Testis (tissue), 3 donors: ENCODE measurements around the gene ADNP. TPM values are rescaled to one million over a fixed set of nuclear protein-coding genes. Genes with fewer than 3 reads are reported as not detected.

Experiments used
- DNase-seq: peaks from one replicate; pipeline ENCODE4 v3.0.0-alpha.2; 2019
- H3K27ac ChIP-seq, 2 donors: fragments of 200-600 bp; sonication (generic); one replicate each; pipeline ENCODE4 v1.5.1; 2019
- H3K27me3 ChIP-seq: fragments of 200-600 bp; sonication (generic); one replicate; pipeline ENCODE4 v1.5.1; 2019
- H3K36me3 ChIP-seq: fragments of 200-600 bp; sonication (generic); one replicate; pipeline ENCODE4 v1.5.1; 2017; ENCODE audit warnings: low read depth; ENCODE audit errors: missing control alignments
- H3K4me1 ChIP-seq: fragments of 200-600 bp; sonication (generic); one replicate; pipeline ENCODE4 v1.5.1; 2019
- H3K4me3 ChIP-seq, 2 donors: fragments of 200-600 bp; sonication (generic); one replicate each; pipeline ENCODE4 v1.5.1; 2017 to 2019
- H3K9me3 ChIP-seq: fragments of 200-600 bp; sonication (generic); one replicate; pipeline ENCODE4 v1.5.1; 2017
- POLR2A ChIP-seq: fragments of 450-650 bp; IDR thresholded peaks from one replicate; pipeline ENCODE4 v1.6.1; 2017; ENCODE audit warnings: antibody characterized with exemption, mild to moderate bottlenecking, moderate library complexity
- WGBS, 2 donors: methylation state at CpG; one replicate each; pipeline ENCODE4 v1.1.5; 2018; 5-methylcytosine and 5-hydroxymethylcytosine counted together
- intact Hi-C: fragments of 100-400 bp; cut with DNase I; formaldehyde crosslinking; loops from one replicate; pipeline ENCODE4 v1.15.1; 2023; ENCODE audit warnings: low total_unique reads
- polyA plus RNA-seq: library from polyadenylated mRNA; stranded (reverse); fragments of 350-450 nt; fragmentation: Illumina TruSeq; extraction: RNeasy Lipid Tissue Mini Kit (QIAGEN cat#74804); gene quantifications from one replicate; pipeline ENCODE4 v1.2.3, GENCODE V29; 2014; ENCODE audit warnings: low read depth, low replicate concordance; ENCODE audit not compliant: insufficient read depth
- total RNA-seq, 2 donors: library from RNA; depleted of rRNA; stranded (reverse); fragments of >200 nt; gene quantifications; one replicate each; pipeline ENCODE4 v1.2.3, GENCODE V29; 2016
- TF ChIP-seq, protein P1 (sequence below), 3 experiments: fragments of 450-650 bp in 2 of 3; fragments of 200-600 bp in 1 of 3; sonication (generic) in 1 of 3; IDR thresholded peaks; one replicate each; pipeline ENCODE4 v1.5.1; 2016 to 2019; ENCODE audit warnings: antibody characterized with exemption in 3 of 3, mild to moderate bottlenecking in 2 of 3, moderate library complexity in 1 of 3

The ADNP gene
- total and polyA plus RNA-seq, 3 donors from 2014 or later: 83.5 to 110 (median 101) TPM

DNA sequence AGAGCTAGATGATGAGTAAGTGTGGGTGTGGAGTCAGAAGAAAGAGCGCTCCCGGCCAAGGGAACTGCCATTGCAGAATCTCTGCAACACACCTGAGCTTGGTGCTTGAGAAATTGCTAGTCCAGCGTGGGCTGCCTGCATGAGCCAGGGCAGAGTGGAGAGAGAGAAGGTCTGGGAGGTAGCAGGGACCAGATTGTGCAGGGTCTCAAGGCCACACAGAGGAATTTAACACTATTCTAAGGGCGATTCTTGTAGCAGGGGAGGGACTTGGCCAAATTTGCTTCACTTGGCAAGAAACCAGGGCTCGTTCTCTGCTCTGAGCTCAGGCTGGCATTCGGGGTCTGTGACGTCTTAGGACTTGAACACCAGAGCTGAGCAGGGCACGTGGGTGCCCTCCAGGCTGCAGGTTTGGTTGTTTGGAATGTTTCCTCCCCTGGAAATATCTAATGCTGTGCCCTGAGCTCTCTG is 82.9 kb downstream of the ADNP start:
- intact Hi-C loops: no loop called here
- Histone ChIP-seq H3K27me3 (no peaks in the 10 kb centered on the region), H3K27ac (peak overlapping the region; percentile 46 to 64), H3K4me3 (no peak overlapping the region), H3K4me1 (peaks cover 21% of the 10 kb centered on the region), H3K9me3 (no peaks in the 10 kb centered on the region), H3K36me3 (no peaks in the 10 kb centered on the region)
- 35 to 40% methylated on average over 8 of the region's 8 CpGs for WGBS, 2 donors
- DNase-seq: peak; percentile 90
- TF ChIP-seq POLR2A: no peak
- TF ChIP-seq, protein P1, sequence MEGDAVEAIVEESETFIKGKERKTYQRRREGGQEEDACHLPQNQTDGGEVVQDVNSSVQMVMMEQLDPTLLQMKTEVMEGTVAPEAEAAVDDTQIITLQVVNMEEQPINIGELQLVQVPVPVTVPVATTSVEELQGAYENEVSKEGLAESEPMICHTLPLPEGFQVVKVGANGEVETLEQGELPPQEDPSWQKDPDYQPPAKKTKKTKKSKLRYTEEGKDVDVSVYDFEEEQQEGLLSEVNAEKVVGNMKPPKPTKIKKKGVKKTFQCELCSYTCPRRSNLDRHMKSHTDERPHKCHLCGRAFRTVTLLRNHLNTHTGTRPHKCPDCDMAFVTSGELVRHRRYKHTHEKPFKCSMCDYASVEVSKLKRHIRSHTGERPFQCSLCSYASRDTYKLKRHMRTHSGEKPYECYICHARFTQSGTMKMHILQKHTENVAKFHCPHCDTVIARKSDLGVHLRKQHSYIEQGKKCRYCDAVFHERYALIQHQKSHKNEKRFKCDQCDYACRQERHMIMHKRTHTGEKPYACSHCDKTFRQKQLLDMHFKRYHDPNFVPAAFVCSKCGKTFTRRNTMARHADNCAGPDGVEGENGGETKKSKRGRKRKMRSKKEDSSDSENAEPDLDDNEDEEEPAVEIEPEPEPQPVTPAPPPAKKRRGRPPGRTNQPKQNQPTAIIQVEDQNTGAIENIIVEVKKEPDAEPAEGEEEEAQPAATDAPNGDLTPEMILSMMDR (IDR thresholded peaks at IDR 0.05): no peak

DNA sequence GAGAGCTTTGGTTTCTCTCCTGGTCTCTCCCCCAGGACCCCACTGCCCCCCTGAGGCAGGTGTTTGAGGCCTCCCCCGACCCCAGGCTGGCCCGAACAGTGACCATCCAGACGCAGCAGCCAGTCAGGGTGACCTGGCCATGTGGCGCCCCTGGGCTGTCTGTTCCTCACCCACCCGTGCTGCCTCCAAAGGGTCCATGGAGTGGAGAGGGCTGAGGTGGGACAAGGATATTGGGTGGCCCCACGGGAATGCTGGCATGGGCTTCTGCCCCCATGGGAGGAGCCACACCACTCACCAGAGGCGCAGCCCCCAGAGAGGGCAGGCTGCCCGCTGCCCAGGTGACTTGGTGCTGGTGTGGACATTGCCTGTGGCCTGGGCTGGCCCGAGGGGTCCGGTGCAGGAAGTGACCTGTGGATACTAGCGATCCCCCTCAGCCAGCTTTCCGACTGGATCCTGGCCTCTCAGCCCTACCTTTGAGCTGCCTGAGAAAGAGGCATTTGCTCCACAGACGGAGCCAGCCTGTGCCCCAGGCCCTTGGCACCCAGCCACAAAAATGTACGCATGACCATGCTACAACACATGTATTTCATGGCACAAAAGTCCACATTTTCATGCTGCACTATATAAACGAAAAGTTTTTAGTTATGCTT is 85.5 kb downstream of the ADNP start:
- no peak for TF ChIP-seq POLR2A
- TF ChIP-seq, protein P1 (IDR thresholded peaks at IDR 0.05): no peak
- WGBS, 2 donors: 92 to 93% methylated on average over 8 to 15 of the region's 15 CpGs
- no peak for DNase-seq
- no peaks in the 10 kb centered on the region for H3K9me3 ChIP-seq
- no peak overlapping the region for H3K4me3 ChIP-seq
- peaks cover 18% of the 10 kb centered on the region for H3K4me1 ChIP-seq
- H3K36me3 ChIP-seq: no peaks in the 10 kb centered on the region
- no peak overlapping the region for H3K27ac ChIP-seq
- intact Hi-C loops: no loop called here
- H3K27me3 ChIP-seq: no peaks in the 10 kb centered on the region

DNA sequence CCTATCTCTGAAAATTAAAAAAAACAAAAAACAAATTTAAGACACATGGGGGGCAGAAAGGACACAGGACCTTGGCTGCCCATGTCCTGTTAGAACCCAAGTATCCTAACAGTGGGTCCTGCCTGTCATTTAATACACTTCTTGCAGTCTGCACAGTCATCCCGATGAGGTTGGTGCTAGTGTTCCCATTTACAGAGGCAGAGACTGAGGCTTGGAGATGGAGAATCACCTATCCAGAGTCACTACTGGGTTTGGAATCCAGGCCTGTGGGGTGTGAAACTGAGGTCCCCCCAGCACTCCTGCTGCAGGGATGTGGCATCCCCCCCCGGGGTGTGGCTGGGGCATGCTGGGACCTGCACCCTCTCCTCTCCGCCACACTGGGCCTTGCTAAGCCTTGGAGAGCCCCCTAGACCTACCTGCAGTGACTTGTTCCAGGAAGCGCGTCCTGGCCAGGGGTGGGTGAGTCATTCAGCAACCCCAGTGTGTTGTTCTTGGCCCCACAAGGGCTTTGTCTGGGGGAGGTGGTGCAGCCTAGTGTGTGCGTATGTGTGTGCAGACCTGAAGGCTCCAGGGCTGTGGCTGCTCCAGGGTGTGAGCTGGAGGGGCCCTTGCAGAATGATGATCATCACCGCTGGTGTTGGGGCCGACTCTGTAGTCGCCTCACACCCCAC is 86.7 kb downstream of the ADNP start:
- H3K4me1 ChIP-seq: peaks cover 18% of the 10 kb centered on the region
- no peaks in the 10 kb centered on the region for H3K9me3 ChIP-seq
- no peak overlapping the region for H3K4me3 ChIP-seq
- H3K27me3 ChIP-seq: no peaks in the 10 kb centered on the region
- DNase-seq: no peak
- intact Hi-C loops: no loop called here
- 97 to 100% methylated on average over 4 to 7 of the region's 9 CpGs for WGBS, 2 donors
- TF ChIP-seq, protein P1 (IDR thresholded peaks at IDR 0.05): no peak
- no peak for TF ChIP-seq POLR2A
- H3K36me3 ChIP-seq: no peaks in the 10 kb centered on the region
- no peak overlapping the region for H3K27ac ChIP-seq

GRCh38 chr20:50843331-50844276 is 87.6 kb downstream of the ADNP start:
- 90 to 95% methylated on average over 9 of the region's 9 CpGs for WGBS, 2 donors

More at GRCh38 chr20:50843331-50844276, 87.6 kb downstream of the ADNP start:
- peaks cover 10% of the 10 kb centered on the region for H3K4me1 ChIP-seq
- no peak overlapping the region for H3K4me3 ChIP-seq
- TF ChIP-seq, protein P1 (IDR thresholded peaks at IDR 0.05): no peak
- no peak for TF ChIP-seq POLR2A
- no peaks in the 10 kb centered on the region for H3K27me3 ChIP-seq
- H3K27ac ChIP-seq: no peak overlapping the region
- no peaks in the 10 kb centered on the region for H3K36me3 ChIP-seq
- intact Hi-C loops: no loop called here
- H3K9me3 ChIP-seq: no peaks in the 10 kb centered on the region
- DNase-seq: no peak
